GM19025 (cell line): ENCODE measurements around the gene GRXCR2.
"Not testable (repeated sequence)": the region's sequence is repeated elsewhere in the genome, so short reads cannot be mapped to it uniquely, and the experiment has no call there.

Experiments
- ATAC-seq: cut with Tn5 transposase; IDR thresholded peaks from one replicate; pipeline ENCODE4 v1.9.1; 2021; ENCODE audit warnings: mild to moderate bottlenecking, low read depth, moderate library complexity; ENCODE audit not compliant: unreplicated experiment

Gene GRXCR2, protein sequence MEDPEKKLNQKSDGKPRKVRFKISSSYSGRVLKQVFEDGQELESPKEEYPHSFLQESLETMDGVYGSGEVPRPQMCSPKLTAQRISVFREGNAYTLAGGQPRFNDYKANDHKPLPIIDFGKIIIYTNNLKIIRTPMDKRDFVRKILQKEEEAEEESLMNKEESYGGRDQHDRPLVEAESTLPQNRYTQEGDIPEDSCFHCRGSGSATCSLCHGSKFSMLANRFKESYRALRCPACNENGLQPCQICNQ

DNA sequence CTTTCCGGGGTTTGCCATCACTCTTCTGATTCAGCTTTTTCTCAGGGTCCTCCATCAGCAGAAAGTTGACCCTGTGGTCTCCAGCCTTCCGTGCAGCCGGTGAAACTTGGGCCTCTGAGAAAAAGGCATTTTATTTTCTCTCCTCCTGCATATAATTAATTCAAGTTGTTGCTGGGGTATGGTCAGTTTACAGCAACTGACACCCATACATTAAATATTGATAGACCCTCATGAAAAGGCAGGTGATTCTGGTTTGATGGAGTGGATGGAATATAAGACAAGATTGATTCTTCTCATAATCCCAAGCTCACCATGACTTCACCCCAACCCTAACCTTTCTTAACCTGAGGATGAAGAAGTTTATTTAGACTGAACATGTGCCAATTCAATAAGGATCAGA, at the start of gene GRXCR2:
GRXCR2 (minus strand) TSS at position 101 of the 400 bp plus-strand sequence; CDS start at position 55, 46 bp downstream.
- no peak for ATAC-seq

DNA sequence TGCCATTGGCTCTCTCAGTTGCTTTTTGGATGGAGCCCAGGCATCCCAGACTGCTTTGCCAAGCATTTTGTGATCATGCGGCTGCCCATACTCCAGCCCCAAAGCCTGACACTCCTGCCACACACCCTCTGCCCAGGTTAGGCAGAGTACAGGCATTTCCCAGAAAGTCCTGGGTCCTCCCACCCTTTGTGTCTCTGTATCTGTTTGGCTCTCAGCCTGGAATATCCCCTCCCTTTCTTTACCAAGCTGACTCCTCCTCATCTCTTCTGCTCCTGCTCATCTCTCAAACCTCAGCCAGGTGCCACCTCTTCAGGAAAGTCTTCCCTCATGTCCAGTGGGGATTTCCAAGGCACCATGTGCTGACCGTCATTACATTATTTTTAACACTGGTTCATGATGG, 49.2 kb upstream of the GRXCR2 start:
- no peak for ATAC-seq

DNA sequence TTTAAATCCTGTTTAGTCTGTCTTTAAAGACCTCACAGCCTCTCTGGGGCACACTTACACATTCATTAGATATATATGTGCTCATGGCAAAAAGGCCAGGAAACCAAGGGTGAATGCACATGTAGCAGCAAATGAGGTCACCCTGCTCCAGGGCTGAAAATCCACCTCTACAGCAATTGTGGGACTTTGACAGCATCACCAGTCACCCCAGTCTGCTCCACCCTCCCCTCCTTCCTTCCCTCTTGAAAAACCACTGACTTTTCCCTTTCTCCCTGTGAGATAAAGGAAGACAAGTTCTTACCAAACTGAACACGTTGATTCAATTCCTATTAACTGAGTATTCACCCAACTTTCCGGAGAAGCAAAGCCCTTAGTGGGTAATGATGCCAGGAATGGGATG, 48.4 kb upstream of the GRXCR2 start:
- ATAC-seq, result no peak

DNA sequence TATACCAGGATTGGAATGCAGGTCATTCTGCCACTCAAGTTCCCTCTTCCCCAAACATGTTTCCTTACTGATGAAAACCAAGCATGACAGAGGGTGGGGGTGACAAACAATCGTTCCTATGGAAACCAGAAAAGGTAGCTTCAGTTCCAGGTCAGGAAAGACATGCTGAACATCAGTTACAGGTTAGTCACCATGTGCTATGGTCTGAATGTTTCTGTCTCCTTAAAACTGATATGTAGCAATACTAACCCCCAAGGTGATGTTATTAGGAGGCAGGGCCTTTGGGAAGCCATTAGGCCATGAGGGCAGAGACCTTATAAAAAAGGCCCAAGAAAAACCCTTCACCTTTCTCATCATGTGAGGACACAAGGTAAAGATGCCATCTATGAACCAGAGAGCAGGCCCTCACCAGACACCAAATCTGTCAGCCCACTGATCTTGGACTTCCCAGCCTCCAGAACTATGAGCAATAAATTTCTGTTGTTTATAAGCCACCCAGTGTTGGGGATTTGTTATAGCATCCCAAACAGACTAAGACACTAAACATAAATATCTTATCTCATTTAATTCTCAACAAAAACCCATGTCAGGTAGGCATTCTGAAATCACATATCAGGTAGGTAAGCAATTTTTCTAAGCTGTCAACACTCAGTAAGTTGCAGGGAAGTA, 47.9 kb upstream of the GRXCR2 start:
- ATAC-seq, result no peak

DNA sequence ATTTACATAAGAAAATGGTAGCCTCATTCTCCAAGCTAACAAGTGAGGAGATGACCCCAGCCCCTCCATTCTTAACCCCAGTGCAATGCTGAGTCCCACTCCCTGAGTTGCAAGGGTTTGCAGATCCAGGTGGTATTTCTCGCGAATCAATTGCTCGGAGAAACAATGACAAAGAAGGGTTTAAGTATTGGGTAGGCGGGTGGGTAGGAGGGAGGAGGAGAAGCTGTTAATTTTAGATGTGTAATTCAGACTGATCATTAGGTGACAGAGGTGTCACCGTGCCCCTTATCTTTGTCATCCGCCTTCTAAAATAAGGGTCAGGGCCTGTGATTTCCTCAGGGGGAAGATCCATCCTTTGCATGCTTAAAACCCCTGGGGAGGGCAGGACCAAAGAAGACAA, 46.6 kb upstream of the GRXCR2 start:
- ATAC-seq, result no peak

DNA sequence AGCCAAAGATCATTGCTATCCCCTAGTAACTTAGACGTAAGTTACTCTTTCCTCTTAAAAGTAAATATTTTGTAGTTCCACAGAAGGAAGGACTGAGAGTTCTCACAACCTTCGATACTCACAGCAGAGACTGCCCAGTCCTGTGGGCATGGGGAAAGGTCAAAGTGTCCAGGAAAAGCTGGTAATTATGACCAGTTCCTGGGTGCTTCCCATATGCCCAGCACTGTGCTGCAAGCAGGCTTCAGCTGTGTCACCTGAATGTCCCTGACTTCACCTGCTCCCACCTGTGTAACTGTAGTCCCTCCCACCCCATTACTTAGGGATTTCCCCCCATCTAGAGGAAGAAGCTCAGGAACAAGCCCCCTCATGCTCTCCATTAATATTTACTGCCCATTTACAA, 45.6 kb upstream of the GRXCR2 start:
- ATAC-seq, result no peak

DNA sequence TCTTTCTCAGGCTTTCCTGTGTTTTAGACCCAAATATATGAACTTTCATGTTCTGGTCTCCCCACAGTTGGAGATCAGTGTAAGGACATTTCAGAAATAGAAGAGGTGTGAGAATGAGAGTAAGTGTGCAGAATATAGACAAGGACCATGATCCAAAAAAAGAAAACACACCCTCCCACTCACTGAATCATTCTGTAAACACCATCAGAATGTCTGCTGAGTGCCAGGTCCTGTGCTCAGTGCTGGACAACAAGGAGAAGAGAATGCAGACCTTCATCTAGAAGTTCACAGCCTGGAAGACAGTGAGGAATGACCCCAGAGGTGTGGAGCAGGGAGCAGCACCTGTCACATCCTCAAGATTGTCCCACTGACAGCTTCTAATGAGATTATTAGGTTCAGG, 44.5 kb upstream of the GRXCR2 start:
- ATAC-seq, result no peak

DNA sequence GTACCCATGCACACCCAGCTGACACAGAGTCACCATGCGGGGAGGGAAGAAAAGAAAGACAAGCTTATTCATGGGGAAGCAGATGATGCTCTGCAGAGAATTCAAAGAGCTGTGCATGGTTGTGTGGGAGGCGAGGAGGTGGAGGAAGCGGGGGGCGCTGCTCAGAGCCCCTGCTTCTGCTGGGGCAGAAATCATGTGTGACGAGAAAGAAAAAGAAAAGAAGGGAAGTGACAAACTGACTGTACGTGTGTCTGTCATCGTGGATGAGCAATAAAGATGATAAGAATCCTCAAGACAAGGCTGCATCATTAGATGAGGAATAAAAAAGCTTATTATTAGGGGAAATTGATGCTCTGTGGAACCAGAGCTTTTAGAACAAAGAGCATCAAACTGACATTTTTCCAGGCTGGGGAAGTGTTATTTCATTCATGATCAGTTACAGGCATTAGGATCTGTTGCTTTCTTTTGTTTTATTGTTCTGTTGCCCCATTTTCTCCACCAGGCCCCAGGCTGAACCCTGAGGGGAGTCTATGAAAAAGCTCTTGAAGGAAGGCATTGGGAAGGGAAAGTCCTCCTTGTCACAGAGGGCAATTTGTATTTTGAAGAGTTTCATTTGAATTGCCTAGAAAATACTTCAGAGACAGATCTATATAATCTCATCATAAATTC, 43.3 kb upstream of the GRXCR2 start:
- ATAC-seq, result no peak

DNA sequence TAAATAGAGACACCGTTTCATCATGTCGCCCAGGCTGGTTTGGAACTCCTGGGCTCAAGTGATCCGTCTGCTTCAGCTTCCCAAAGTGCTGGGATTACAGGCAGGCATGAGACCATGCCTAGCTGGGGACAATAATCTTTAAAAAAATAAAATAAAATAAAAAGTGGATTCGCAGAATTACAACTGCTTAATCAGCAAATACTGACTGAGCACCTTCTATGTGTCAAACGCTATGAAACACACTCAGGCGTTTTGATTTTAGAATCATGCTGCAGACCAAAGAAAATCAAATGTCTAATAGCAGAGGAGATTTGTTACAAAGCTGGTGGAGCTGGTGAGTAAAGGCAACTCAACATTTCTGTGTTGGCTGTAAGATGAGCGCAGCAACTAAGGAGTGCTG, 40.9 kb upstream of the GRXCR2 start:
- no peak for ATAC-seq

DNA sequence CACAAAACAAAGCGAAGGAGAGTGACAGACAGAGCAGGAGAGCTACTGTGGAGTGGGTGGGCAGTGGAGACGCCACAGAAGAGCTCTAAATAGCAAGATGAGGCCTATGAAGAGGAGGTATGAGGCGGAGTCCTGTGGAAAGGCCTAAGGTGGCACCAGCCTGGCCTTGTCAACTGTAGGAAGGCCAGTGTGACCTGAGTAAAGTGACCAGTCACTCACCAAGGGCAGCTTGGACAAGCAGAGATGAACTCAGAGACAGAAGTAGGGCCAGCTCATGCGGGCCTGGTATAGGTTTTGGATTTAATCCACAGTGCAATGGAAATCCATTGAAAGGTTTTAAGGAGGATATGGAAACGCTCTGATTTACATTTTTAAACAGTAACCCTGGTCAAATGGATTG, 39.8 kb upstream of the GRXCR2 start:
- ATAC-seq, result no peak

DNA sequence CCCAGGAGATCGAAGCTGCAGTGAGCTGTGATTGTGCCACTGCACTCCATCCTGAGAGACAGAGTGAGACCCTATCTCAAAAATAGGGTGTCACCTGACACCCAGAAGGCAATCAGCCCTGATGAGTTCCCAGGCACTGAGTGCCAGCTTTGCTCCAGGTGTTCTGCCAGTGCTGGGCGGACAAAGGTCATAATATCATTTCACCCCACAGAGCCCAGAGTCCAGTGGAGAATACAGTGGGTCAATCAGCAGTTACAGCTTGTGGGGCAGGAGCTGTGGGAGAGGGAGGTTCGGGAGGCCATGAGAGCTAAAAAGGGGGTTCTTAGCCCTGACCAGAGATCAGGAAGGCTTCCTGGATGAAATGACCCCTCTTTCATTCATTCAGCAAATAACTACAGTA, 39.2 kb upstream of the GRXCR2 start:
- no peak for ATAC-seq

DNA sequence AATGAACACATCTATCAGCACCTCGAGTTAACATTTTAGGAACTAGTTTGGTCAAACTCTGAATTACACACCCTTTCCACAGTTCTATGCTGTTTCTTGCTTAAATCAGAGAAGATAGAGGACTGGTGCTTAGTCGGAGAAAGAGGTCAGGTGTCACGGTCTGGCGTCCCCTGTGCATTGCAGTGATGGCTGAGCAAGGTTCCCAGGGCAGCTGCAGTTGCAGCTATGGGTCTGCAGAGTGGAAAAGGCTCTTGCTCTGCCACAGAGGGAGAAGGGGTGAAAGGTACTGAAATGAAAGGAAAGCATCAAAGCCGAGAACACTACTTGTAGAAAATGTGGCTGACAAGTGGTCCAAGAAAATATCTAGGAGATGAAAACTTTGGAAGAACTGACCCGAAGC, 38.4 kb upstream of the GRXCR2 start:
- ATAC-seq, result no peak

DNA sequence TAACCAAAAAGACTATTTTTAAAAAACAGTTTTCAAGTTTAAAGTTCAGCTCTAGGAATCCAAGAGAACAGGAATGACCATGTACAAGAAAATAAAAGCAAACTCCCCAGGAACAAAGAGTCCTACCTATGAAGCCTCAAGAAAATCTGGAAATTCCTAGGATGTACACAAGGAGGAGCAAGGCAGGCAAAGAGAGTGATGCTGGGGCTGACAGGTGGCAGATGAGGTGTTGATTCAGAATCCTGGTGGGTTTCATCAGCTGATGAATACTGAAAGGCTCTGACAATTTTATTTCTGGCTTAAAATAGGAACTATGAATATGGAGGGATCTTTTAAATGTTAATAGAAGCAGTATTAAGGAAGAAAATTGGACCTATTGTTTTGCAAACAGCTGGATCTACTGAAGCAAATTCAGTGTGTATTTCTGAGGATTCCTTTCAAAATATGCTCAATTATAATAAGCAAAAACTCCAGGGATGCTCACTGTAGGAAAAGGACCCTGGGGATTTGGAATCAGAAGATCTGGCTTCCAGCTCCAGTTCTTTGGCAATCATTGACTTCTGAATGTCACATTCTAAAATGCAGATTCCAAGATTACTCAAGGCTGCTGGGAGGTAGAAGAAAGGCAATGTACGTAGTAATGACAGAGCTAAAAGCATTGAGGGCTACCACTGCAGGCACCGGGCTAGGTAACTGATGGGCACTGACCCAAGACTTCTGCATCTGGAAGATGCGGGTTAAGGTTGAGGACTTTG, 35.6 kb upstream of the GRXCR2 start:
- no peak for ATAC-seq

DNA sequence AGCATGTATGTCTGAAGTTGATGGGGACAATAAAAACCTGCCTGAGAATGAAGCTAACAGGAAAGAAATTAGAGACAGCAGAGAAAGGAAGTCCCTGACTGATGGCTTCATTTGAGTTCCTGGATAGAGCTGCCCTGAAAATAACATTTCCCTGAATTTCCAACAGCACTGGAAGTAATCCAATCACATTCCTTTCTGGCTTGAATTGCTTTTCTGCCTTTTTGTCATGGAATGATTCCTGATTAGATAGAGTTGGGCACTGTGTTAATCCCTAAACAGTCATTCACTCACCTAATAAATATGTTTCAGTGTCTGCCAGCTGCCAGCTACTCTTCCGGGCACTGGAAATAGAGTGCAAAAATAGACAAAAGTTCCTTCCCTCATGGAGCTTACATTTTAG, 33.6 kb upstream of the GRXCR2 start:
- no peak for ATAC-seq

DNA sequence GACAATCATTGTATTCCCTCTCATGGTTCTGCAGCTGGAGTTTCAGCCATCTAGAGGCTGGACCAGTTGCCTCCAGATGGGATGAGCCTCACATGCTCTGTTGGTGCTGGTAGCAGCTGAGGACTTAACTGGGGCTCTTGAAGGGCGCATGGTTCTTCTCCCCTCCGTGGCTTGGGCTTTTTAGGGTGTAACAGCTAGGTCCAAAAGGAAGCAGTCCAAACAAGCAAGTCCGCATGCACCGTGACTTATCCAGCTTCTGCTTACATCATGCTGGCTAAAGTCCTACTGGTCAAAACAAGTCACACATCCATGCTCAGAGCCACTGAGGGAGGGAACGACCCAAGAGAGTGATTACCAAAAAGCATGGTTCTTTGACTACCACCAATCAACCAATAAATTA, 31.9 kb upstream of the GRXCR2 start:
- ATAC-seq, result no peak

DNA sequence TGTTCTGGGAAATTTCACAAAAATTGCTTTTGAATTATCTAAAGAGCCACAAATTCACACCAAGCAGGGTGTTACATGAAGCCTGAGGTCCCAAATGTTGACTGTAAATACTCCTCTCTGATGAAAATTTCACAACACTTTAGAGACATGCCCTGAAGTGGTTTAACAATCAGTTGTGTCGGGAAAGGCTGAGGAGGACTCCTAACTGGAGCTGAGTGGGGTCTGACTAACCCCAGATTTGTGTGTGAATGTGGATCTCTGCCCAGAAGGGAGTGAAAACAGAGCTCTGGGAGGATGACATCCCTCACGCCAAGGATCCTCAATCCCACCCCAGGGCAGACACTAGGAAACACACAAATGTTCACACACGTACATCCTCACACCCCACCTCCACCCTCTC, 31.1 kb upstream of the GRXCR2 start:
- ATAC-seq, result no peak

DNA sequence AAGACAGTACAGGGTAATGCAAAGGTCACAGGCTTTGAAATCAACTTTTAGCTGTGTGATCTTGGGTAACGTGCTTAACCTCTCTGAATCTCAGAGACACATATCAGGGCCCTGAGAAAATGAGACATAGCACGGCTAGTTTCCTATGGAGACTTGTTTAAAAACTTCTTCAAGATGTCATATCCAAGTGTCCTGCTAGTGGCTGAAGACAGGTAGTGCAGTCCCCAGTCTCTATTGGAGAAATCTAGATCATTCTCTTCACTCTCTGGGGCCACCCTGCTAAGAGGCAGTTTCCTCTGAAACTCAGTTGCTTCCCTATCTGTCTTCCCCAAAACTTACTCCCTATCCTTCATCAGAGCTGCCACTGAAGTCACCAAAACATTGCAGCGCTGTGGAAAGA, 30.3 kb upstream of the GRXCR2 start:
- no peak for ATAC-seq

DNA sequence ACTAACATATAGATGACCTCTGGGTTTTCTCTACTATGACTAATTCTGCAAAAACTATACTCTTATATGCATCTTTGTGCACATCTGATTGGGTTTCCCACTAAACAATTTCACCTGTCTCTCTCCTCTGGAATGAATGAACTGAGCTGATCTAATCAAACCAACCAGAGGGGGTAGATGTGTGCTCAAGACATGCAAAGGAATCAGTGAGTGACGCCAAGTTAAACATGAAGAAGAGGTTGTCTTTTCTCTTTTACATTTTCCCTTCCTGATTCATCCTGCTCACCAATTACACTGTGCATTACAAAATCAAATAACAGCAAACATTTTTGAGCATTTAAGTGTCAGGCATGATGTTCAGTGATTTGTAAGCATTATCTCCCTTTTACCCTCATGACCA, 29.6 kb upstream of the GRXCR2 start:
- no peak for ATAC-seq

DNA sequence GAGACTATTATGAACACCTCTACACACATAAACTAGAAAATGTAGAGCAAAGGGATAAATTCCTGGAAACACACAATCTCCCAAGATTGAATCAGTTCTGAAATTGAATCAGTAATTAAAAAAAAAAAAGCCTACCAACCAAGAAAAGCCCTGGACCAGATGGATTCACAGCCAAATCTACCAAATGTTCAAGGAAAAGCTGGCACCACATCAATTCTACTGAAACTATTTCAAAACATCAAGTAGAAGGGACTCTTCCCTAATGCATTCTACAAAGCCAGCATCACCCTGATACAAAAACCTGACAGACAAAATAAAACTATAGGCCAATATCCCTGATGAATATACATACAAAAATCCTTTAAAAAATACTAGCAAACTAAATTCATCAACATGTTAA, 25.4 kb upstream of the GRXCR2 start:
- no peak for ATAC-seq

DNA sequence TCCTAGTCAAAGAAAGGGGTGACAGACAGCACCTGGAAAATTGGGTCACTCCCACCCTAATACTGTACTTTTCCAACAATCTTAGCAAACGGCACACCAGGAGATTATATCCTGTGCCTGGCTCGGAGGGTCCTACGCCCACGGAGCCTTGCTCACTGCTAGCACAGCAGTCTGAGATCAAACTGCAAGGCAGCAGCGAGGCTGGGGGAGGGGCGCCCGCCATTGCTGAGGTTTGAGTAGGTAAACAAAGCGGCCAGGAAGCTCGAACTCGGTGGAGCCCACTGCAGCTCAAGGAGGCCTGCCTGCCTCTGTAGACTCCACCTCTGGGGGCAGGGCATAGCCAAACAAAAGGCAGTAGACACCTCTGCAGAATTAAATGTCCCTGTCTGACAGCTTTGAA, 18.6 kb upstream of the GRXCR2 start:
- not testable (repeated sequence) for ATAC-seq

DNA sequence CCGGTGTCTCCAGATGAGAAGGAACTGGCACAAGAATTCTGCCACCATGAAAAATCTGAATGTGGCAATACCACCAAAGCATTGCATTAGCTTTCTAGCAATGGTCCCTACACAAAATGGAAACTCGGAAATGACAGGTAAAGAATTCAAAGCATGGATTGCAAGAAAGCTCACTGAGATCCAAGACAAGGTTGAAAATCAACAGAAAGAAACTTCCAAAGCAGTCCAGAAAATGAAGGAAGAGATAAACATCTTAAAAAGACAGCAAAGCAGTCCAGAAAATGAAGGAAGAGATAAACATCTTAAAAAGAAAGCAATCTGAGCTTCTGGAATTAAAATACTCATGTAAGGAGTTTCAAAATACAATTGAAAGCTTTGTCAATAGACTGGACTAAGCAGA, 16.8 kb upstream of the GRXCR2 start:
- no peak for ATAC-seq
